ENCODE measurements around the gene TRMT10A.

DNA sequence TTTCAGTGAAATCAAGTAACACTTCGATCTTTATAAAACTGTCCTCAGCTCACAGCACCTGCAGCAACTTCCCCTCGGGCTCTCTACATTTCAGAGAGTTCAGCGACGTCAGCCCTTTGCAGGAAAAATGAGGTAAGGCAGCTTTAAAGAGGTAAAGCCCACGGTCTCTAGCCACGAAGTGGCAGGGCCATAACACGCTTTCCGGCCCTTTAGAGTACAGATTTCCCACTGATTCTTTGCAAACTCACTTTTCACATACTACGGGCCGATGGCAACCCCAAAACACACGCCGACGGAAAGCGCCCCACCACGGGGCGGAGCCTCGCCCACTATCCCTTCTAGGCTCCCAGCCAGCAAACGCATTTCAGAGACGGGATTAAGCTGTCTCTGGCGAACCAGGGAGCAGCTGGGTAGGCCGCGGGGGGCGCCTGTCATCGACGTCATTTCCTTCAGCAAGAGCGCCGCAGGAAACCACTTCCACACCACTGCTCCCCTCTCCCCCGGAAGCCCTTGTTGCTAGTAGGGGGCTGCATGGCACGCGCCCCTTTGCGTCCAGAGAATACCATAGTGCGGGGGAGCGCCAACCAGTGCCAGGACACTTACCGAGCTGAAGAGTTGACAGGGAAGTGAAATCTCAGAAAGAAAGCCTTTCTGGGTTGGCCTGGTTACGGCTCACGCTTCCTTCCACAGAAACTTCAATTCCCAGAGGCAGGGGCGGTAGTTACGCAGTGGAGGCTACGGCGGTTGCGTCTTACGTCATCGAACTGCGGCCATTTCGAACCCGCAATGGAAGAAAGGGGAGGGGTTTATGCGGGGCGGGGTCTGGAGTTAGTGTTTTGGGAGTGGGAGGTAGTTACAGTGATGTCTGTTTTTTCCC is at the start of gene TRMT10A:
- TF ChIP-seq, protein P1, sequence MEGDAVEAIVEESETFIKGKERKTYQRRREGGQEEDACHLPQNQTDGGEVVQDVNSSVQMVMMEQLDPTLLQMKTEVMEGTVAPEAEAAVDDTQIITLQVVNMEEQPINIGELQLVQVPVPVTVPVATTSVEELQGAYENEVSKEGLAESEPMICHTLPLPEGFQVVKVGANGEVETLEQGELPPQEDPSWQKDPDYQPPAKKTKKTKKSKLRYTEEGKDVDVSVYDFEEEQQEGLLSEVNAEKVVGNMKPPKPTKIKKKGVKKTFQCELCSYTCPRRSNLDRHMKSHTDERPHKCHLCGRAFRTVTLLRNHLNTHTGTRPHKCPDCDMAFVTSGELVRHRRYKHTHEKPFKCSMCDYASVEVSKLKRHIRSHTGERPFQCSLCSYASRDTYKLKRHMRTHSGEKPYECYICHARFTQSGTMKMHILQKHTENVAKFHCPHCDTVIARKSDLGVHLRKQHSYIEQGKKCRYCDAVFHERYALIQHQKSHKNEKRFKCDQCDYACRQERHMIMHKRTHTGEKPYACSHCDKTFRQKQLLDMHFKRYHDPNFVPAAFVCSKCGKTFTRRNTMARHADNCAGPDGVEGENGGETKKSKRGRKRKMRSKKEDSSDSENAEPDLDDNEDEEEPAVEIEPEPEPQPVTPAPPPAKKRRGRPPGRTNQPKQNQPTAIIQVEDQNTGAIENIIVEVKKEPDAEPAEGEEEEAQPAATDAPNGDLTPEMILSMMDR (IDR thresholded peaks at IDR 0.05 in 8 of 11, conservative IDR thresholded peaks at IDR 0.05 in 3 of 11), result peak in 5 of 11 experiments; percentile 20 to 40 (median 30)
- peak in 1 of 3 donors; percentile 58 for TF ChIP-seq POLR2A (IDR thresholded peaks at IDR 0.05)
